HG02763 (cell line): ENCODE measurements around the gene FGD3.

Experiments used
- ATAC-seq: cut with Tn5 transposase; IDR thresholded peaks from one replicate; pipeline ENCODE4 v1.9.1; 2021; ENCODE audit warnings: mild to moderate bottlenecking, moderate library complexity; ENCODE audit not compliant: unreplicated experiment

FGD3 gene

DNA sequence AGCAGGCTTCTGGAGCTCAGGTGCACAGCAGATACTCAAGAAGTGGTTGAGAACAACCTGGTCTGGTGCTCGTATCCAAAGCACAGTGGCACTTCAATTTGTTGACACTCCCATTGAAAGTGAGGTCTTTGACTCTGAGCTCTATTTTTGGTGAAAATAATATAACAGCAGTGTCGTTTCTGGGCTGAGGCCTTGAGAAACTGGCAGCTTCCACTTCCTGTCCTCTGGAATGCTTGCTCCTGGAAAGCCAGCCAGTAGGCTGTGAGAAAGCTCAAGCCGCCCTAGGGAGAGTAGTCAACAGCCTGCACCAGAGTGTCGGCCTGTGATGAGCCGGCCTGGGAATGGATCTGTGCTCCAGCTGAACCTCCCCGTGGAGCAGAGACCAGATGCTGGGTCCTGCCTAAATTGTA is 104.4 kb downstream of the FGD3 start:
- no peak for ATAC-seq

DNA sequence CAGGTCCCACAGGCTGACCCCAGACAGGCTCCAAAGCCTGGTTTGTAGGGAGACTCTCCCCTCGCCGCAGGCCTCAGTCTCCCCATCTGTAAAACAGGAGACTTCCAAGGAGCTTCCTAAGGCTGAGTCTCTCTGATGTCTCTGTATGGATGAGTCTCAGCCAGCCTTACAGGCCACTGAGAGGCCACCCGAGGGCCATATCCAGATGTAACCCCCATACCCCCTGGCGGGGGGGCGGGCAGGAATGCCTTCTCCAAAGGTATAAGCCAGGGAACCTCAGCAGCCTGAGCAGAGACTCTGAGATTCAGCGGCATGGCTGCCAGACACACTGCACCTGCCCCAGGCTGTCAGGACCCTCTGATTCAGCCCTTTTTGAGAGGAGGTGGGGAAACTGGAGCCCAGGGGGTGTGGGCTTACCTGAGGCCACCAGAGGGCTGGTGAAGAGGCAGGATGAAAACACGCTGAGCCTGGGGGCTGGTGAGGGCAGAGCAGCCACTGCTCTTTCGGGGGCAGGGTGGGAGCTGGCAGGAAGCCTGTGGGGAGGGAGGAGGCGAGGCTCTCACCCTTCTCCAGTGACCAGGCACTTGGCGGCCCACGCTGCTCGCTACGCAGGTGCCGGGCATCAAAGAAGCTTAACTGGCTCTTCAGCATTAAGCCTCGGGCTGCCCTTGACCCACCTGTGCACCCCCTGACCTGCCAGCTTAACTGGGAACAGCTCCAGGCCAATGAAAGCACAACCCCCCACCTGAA is 105.6 kb downstream of the FGD3 start:
- ATAC-seq, result no peak

DNA sequence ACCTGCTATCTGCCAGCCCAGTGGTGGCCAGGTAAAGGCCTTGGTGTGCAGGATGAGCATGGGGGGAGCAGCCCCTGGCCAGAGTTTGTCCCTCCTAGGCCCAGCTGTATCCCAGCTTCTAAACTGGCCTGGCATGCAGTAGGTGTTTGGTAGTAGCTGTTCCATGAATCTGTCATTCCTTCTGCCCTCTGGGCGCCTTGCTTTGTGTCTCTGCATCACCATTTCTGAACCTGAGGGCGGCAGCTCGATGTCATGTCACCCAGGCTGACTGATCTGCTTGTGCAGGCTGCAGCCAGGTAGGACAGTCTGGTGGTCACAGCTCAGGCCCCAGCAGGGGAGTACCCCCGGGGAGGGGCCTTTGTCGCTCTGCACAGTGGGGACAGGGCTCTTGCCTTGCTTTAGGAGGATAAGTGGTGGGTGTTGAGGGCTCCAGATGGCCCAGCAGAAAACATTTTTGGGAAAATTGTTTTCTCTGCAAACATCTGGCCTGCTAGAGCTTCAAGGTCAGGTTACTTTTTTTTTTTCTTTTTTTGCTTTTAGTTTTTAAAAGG is 106.5 kb downstream of the FGD3 start:
- no peak for ATAC-seq

DNA sequence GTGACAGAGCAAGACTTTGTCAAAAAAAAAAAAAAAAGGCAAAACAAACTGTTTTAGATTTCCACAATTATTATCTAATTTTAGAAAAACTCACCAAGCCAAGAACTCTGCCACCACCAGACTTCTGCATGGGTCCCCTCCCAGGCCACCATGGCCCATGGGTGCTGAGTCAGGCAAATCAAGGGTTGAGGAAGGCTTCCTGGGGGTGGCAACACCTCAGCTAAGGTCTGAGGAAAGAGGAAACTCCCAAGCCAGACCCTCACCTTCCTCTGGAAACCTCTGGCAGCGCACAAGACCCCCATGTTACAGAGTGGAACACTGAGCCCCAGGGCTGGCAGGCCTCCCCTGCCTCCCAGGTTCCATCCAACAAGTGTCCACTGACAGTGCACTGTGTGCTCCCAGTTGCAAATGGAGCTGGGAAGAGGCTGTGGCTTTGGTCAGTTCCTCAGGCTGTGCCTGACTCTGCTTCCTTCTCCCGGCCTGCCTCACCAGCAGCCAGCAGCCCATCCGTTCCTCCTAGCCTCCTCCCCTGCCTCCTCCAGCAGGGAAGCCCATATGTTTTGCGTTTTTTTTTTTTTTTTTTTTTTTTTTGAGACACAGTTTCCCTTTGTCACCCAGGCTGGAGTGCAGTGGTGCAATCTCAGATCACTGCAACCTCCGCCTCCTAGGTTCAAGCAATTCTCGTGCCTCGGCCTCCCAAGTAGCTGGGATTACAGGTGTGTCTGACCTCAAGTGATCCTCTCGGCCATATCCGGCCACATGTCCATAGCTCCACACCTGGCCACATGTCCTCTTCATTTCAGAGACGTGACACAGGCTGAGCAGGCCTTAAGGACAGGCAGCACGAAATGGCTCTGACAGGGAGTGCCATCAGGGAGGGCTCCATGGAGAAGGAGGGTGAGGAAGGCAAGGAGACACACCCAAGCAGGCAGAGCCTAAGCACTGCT is 107.7 kb downstream of the FGD3 start:
- no peak for ATAC-seq

DNA sequence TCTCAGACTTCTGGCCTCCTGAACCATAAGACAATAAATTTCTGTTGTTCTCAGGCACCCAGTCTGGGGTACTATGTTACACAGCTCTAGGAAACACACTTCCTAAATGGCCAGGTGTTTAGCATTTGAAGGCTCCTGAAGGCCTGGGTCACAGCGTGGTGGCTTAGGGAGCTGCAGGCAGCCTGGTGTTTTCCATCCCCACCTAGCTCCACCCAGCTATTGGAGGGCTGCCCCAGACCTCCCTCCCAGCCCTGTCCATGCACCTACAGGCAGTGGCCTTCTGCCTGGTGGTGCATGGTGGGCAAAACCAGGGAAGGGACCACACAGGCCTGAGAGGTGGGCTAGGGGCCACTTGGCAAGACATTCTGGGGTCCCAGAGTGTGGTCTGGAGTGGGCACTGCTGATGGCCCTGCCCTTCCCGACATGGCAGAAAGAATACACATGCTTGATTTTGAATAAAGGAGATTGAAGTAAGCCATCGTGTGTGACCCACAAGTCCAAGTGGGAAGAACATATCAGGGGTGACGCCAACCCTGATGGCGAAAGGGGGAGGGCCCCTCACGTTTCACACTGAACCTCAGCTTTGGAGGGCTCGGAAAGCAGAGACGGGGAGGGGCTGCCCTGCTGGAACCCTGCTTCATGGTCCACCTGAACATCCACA is 109.8 kb downstream of the FGD3 start:
- no peak for ATAC-seq

DNA sequence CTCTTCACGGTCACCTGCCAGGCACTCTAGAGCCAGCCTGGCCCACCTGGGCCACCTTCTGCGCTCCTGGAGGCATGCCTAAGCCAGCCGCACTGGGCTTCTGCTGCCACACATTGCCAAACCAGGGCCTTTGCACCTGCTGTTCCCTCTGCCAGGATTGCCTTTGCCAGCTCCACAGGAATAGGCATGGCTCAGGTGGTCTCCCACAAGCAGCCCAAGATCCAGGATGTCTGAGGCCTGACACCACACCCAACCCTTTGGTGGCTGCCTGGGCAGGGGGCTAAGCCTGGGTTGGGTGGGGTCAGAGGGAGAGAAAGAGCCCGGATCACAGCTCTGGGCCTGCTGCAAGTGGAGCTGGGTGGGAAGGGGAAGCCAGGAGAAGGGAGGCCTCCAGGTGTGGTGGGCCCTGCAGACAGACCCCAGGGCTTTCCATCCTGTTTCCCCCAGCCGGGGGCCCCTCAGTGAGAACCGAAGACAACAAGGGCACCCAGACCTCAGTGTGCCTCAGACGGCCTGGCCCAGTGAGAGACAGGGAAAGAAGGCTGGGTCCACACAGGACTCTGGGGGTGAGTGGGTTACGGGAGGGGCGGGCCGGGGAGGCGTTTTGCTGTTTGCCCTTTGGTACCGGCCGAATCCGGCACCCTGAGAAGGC is 110.5 kb downstream of the FGD3 start:
- ATAC-seq, result peak; percentile 15

DNA sequence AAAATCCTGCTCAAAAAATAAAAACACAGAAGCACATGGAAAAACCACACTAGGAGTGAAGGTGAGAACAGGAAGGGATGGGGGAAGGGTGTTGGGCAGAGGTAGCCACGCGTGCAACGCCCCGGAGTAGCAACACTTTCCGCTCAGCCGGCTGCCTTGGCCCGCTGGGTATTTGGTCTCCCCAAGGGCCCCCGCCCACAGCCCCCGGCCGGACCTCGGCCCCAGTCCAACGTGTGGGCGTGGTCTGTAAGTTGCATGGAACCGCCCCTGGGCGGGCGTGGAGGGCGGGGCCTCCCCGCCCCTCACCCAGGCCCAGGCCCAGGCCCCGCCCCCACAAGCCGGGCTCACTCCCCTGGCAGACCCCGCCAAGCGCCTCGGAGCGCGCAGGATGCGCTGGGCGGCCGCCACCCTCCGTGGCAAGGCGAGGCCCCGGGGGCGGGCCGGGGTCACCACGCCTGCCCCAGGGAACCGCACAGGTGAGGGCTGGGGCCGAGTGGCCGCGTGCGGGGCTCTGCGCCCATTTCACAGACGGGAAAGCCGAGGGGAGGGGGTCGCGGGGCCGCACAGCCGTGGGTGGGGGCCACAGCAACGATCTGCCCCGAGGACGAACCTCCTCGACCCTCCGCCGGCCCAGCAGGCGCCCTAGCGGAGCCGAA is 111.2 kb downstream of the FGD3 start, which contains the start of gene SUSD3:
Gene SUSD3, plus strand, starts transcription at position 347 of the 656 bp plus-strand sequence. Its CDS starts 42 bp downstream, at position 389.
- peak; percentile 40 for ATAC-seq

DNA sequence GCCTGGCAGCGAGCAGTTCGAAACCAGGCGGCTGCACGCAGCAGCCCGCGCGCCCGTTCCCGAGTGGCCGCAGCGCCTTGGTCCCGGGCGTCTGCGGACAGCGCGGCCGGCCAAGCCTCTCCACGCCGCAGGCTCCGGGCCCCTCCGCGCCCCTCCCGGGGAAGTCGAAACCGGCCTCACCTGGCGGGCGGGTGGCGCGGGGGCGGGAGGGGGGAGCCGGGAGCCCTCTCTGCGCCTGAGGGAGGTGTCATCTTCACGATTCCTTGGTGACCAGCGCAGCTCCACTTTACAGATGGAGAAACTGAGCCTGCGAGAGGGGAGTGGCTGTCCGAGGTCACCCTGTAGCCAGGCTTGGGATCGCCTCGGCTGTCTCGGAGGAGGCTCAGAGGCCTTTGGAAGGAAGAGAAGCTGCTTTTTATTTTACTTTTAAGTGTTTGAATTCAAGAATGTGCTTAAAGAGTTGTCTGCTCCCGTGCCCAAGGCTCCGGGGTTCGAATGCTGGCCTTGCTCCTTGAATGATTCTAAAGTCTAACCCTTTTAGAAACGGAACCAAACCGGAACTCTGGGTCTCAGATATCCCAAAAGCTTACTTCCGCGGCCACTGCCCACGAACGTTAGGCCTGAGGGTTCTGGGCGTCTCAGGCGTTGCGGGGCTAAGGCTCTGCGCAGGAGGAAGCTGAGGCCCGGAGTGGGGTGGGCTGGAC is 111.8 kb downstream of the FGD3 start:
- peak; percentile 17 for ATAC-seq

DNA sequence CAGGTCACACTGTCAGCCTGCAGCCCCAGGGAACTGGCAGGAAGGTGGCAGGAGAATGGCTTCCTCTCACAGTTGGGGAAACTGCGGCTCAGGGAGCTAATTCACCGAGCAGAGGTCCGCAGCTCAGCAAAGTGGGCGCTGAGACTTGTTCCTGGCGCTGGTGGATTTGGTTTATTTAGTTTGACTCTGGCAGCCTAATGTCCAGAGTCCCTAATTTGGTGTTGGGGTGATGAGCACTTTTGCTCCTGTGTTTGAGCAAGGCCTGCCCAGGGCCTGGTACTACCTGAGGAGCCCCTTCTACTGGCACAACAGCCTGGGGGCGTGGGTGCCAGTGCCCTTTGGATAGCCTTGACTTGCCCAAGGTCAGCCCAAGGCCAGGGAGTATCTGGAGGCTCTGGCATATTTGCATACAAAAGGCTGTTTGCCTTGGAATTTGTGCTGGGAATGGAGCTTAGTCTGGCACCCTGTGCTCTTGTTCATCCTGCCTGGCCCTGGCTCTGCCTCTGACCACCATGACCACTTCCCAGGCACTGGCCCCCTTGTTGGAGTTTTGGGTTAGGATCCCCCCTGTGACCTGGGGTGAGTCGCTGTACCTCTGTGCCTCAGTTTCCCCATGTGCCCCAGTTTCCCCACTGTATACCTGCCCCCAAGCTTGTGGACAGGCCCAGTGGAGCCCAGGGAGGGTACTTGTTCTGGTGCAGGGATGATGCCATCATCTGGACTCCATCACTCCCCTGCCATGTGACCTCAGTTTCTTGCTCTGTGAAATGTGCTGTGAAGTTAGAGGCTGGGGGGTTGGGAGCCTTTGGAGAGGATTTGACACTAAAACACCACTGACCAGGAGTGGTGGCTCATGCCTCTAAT is 112.6 kb downstream of the FGD3 start:
- ATAC-seq, result no peak

DNA sequence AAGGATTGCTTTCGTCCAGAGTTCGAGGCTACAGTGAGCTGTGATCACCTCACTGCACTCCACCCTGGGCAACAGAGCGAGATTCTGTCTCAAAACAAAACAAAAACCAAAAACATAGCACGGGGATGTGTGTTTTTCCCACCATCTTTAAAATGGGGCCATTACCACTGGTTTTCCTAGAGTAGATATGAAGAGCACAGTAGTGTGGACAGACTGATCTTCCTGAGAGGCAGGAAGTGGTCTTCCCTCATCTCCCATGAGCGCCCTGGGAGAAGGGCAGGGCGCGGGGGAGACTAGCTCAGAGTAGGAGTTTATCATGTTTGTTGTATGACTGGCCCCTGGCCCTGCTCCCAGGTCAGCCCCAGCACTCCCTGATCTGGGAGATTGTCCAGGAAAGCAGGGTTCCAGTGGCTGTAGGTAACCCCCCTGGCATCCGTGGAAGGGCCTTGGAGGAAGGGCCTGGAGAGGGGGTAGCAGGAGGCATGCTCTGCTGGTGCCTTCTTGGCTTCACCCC is 113.5 kb downstream of the FGD3 start:
- no peak for ATAC-seq

DNA sequence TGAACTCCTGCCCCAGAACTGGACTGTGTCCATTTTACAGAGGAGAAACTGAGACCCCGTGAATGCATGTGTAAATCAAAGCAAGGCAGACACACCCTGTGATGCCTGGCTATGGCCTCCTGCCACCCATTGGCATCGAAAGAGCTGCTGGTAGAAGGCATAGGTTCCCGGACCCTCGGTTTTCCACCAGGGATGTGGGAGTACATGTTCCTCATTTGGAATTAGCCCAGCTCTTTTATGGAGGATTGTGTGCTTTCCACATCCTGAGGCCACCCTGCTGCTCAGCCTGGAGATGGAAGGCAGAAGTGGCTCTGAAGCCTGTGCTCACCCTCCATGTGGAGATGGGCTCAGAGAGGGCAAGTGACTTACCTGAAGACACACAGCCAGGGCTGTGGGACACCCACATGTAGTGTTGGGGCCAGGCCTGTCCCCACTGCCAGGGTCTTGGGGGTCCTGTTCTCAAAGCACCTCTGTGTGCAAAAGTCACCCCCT is 114.0 kb downstream of the FGD3 start:
- ATAC-seq, result no peak

DNA sequence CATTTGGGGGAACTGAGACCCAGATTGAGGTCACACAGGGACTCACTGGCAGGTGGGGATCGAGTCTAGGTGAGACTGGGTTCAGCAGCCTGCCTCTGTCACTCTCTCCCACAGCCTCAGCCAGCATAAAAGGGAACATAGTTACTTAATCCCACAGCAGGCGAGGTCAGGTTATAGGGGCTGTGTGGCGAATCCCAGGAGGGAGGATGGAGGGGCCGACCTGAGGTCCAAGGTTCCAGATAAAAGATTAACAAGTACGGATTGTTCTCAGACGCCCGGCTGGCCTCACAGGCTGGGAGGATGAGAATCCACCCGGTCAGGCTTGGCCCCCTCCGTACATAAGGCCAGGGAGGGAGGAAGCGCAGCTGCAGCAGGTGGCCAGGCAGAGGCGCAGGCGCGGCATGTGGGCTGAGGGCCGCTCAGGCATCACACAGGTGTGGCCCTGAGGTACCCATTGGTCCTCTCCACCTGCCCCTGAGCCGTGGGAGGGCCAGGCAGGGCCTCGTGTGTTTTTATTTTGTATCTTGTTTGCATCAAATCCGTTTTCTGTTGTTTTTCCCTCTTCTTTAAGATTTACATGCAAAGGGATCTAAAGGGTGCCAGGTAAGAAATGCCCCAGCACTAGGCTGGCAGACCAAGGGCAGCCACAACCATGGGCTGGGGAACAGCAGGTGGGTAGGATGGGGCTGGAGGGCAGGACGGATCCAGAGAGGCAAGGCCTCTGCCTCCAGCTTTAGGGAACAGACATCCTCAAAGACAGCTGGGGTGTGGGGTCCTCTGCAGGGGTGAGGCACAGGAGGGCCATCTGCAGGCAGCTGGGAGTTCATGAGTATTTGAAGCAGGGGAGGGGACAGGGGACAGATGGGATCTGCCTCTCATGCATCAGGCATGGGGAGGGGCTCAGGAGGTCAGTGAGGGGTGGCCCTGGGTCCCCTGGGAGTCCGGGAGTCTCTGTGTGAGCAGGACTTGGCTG is 114.8 kb downstream of the FGD3 start:
- ATAC-seq, result peak; percentile 33

DNA sequence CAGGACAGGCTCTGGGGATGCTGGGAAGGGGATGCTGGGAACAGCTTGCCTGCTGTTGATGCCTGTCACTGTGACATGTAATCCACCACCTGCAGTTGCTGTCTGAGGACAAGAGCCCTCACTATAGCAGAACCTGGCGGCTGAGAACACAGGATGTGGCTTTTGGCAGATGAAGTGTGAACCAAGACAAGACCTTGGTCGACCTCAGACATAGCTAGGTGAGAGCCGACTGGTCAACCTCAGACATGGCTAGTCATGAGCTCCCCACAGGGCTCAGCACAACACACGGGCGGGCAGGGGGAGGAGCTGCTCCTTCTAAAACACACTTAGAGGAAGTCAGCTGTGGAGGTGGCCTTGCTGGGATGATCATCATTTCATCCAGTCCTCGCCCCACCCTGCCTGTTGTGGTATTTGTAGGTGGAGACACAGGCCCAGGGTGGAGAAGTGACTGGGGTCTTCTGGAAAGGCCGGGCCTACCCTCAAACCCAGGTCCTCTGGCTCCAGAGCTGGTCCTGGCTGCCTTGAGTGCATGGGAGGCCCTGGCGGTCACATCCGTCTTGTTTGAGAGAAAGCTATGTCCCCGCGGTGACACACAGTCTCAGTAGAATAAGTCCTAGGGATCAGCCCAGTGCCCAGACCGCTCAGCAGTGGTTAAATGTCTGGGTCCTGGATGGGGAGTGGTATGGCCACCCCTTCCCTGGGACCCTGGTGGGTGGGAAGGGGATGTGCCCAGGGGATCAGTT is 117.2 kb downstream of the FGD3 start:
- ATAC-seq, result peak; percentile 84

DNA sequence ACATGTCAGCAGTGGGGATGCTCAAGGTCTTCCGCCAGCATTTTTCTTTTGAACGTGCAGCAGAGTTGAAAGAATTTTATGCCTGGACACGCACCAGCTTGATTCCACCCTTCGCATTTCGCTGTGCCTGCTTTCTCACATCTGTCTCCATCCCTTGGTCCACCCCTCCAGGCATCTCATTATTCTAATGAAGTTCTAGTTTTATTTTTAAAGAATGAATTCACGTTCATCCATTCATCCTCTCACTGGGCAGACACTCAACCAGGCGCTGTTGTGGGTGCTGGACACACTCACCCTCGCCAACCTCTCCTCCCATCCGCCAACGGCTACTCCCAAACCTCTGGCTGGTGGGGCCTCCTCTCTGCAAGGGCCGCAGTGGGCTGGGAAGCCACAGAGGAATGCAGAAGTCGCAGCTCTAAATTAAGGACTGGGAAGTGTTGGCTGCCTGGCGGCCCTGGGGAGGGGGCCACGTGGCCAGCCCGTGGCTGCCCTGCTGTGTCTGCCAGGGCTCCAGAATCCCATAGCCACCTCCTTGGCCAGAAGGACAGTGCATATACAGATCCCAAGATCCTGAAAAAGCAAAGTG is 117.9 kb downstream of the FGD3 start:
- ATAC-seq, result no peak

DNA sequence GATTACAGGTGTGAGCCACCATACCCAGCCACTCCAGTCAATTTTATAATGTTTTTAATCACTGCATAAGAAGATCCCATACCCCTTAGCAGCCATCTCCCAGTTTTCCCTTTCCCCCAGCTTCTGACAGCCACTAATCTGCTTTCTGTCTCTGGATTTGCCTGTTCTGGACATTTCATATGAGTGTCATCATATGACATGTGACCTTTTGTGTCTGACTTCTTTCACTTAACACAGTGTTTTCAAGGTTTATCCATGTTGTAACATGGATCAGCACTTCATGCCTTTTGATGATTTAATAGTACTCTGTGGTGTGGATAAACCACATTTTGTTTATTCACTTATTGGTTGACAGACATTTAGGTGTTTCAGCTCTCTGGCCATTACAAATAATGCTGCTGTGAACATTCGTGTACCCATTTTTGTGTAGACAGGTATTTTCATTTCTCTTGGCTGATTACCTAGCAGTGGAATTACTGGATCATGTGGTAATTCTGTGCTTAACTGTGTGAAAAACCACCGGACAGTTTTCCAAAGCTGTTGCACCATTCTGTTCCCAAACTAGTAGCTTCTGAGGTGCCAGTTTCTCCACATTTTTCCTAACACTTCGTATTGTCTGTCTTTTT is 119.8 kb downstream of the FGD3 start:
- ATAC-seq, result no peak
